Sigmoid colon (tissue), 7 donors: Measurements from ENCODE around the gene CRTAC1. TPM values are rescaled to one million over a fixed set of nuclear protein-coding genes. Genes with fewer than 3 reads are reported as not detected.

Source experiments
- DNase-seq: peaks from one replicate; pipeline ENCODE4 v3.0.0-alpha.2; 2019
- H3K27ac ChIP-seq, 4 donors: fragments of 200-600 bp; sonication (generic); one replicate each; pipeline ENCODE4 v1.5.1; 2016 to 2019; ENCODE audit warnings: mild to moderate bottlenecking in 1 of 4
- H3K27me3 ChIP-seq, 3 donors: fragments of 200-600 bp; sonication (generic); one replicate each; pipeline ENCODE4 v1.5.1; 2019; ENCODE audit warnings: mild to moderate bottlenecking in 1 of 3
- H3K36me3 ChIP-seq, 4 donors: fragments of 200-600 bp; sonication (generic); one replicate each; pipeline ENCODE4 v1.5.1; 2016 to 2019
- H3K4me1 ChIP-seq, 4 donors: fragments of 200-600 bp; sonication (generic); one replicate each; pipeline ENCODE4 v1.5.1; 2017 to 2019
- H3K4me3 ChIP-seq, 4 donors: fragments of 200-600 bp; sonication (generic); one replicate each; pipeline ENCODE4 v1.5.1; 2017 to 2019; ENCODE audit warnings: mild to moderate bottlenecking in 2 of 4, moderate library complexity in 1 of 4
- H3K9me3 ChIP-seq, 4 donors: fragments of 200-600 bp in 3 of 4; sonication (generic) in 3 of 4; one replicate each; pipeline versions ENCODE4 v1.5.1 to v1.6.1; 2013 to 2019
- EP300 ChIP-seq, 4 donors: sonication (generic); formaldehyde crosslinking; IDR thresholded peaks; one replicate each; pipeline ENCODE4 v1.6.1; 2017; ENCODE audit warnings: antibody characterized with exemption in 4 of 4
- POLR2A ChIP-seq, 2 donors: fragments of 450-650 bp; IDR thresholded peaks; one replicate each; pipeline ENCODE4 v1.6.1; 2016; ENCODE audit warnings: antibody characterized with exemption in 2 of 2, mild to moderate bottlenecking in 2 of 2, moderate library complexity in 2 of 2
- POLR2AphosphoS5 ChIP-seq, 4 donors: sonication (generic); formaldehyde crosslinking; IDR thresholded peaks; one replicate each; pipeline ENCODE4 v1.6.1; 2017; ENCODE audit warnings: antibody characterized with exemption in 4 of 4
- WGBS, 2 donors: extraction: QIAGEN DNeasy Blood & Tissue Kit; methylation state at CpG; one replicate each; pipeline ENCODE4 v1.1.7; 2013; 5-methylcytosine and 5-hydroxymethylcytosine counted together
- intact Hi-C: fragments of 100-400 bp; cut with DNase I; formaldehyde crosslinking; loops from one replicate; pipeline ENCODE4 v1.15.1; 2023
- polyA plus RNA-seq, 3 donors: library from polyadenylated mRNA; stranded (reverse); fragments of 200-250 nt; gene quantifications; one replicate each; pipeline ENCODE4 v1.2.3, GENCODE V29; 2013
- total RNA-seq, 4 donors: library from RNA; depleted of rRNA; stranded (reverse); fragments of >200 nt; gene quantifications; one replicate each; pipeline ENCODE4 v1.1.0, GENCODE V29; 2016
- TF ChIP-seq, protein P1 (sequence below), 4 experiments: fragments of 450-650 bp in 3 of 4; fragments of 200-600 bp in 1 of 4; IDR thresholded peaks; one replicate each; pipeline ENCODE4 v1.5.1; 2016 to 2019; ENCODE audit warnings: antibody characterized with exemption in 4 of 4, mild to moderate bottlenecking in 3 of 4, moderate library complexity in 2 of 4
- donor health status: healthy with polysubstance abuse.
- donor health status: Bipolar disorder and iron deficiency.
- donor health status: healthy.

The CRTAC1 gene
- total and polyA plus RNA-seq, 7 donors, result 1.2 to 6.4 (median 2.6) TPM; not detected in 1

- DNase-seq, result no peak
- H3K4me3 ChIP-seq, result no peak overlapping the region
- H3K27ac ChIP-seq, result no peak overlapping the region
- H3K4me1 ChIP-seq, result peaks cover 0 to 7% (median 7%) of the 10 kb centered on the region in 4 donors
- peaks cover 3 to 57% (median 5%) of the 10 kb centered on the region in 3 donors for H3K27me3 ChIP-seq
- TF ChIP-seq EP300 (IDR thresholded peaks at IDR 0.05), result no peak
- TF ChIP-seq POLR2AphosphoS5 (IDR thresholded peaks at IDR 0.05), result no peak
- TF ChIP-seq, protein P1, sequence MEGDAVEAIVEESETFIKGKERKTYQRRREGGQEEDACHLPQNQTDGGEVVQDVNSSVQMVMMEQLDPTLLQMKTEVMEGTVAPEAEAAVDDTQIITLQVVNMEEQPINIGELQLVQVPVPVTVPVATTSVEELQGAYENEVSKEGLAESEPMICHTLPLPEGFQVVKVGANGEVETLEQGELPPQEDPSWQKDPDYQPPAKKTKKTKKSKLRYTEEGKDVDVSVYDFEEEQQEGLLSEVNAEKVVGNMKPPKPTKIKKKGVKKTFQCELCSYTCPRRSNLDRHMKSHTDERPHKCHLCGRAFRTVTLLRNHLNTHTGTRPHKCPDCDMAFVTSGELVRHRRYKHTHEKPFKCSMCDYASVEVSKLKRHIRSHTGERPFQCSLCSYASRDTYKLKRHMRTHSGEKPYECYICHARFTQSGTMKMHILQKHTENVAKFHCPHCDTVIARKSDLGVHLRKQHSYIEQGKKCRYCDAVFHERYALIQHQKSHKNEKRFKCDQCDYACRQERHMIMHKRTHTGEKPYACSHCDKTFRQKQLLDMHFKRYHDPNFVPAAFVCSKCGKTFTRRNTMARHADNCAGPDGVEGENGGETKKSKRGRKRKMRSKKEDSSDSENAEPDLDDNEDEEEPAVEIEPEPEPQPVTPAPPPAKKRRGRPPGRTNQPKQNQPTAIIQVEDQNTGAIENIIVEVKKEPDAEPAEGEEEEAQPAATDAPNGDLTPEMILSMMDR (IDR thresholded peaks at IDR 0.05), result no peak
- TF ChIP-seq POLR2A (IDR thresholded peaks at IDR 0.05), result no peak
- intact Hi-C loops, result no loop called here
- 92 to 96% methylated on average over 10 of the region's 10 CpGs for WGBS, 2 donors
- H3K36me3 ChIP-seq, result no peaks in the 10 kb centered on the region
- no peaks in the 10 kb centered on the region for H3K9me3 ChIP-seq
These were observed 163.7 kb downstream of the CRTAC1 start for GRCh38 chr10:97866524-97867219.

DNA sequence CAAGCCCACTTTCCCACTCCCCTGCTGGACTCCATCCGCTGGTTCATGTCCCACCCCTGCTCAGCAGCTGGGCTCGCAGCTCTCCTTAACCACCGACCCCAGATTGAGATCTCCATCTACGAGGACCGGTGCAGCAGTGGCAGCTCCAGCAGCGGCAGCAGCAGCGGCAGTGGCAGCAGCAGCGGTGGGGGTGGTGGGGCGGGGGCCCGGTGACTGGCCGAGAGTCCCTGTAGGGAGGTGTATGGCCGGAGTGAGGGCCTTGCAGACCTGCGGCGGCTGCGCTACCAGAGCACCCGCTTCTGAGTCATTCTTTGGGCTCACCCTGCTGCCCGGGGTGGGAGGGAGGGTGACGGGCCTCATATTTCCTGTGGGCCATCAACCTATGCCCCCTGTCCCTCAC is 164.9 kb downstream of the CRTAC1 start:
- no peak for TF ChIP-seq EP300 (IDR thresholded peaks at IDR 0.05)
- TF ChIP-seq POLR2A (IDR thresholded peaks at IDR 0.05), result no peak
- TF ChIP-seq, protein P1 (IDR thresholded peaks at IDR 0.05), result no peak
- no peak for TF ChIP-seq POLR2AphosphoS5 (IDR thresholded peaks at IDR 0.05)
- peaks cover 3 to 65% (median 5%) of the 10 kb centered on the region in 3 donors for H3K27me3 ChIP-seq
- WGBS, 2 donors, result 77 to 87% methylated on average over 18 of the region's 18 CpGs
- no peaks in the 10 kb centered on the region for H3K9me3 ChIP-seq
- no peak overlapping the region for H3K27ac ChIP-seq
- intact Hi-C loops, result no loop called here
- no peaks in the 10 kb centered on the region for H3K36me3 ChIP-seq
- H3K4me3 ChIP-seq, result no peak overlapping the region
- no peak for DNase-seq
- peaks cover 0 to 7% (median 7%) of the 10 kb centered on the region in 4 donors for H3K4me1 ChIP-seq

DNA sequence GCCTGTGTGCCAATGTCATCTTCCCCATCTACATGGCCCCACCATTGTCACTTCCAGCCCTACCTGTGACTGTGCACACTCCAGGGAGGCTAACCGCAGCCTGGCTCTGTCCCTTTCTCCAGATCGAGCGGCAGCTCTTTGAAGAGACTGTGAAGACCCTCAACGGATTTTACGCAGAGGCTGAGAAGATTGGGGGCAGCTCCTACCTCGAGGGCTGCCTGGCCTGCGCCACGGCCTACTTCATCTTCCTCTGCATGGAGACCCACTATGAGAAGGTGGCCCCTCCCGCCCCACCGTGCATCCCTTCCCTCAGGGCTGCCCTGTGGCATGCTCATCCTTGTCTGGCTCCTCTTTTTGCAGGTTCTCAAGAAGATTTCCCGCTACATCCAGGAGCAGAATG is 166.6 kb downstream of the CRTAC1 start:
- Histone ChIP-seq H3K9me3 (no peaks in the 10 kb centered on the region), H3K36me3 (no peaks in the 10 kb centered on the region), H3K4me3 (no peak overlapping the region), H3K27ac (no peak overlapping the region), H3K27me3 (peaks cover 3 to 56% (median 5%) of the 10 kb centered on the region in 3 donors), H3K4me1 (peaks cover 0 to 2% (median under 1%) of the 10 kb centered on the region in 4 donors)
- DNase-seq, result no peak
- TF ChIP-seq POLR2AphosphoS5 (IDR thresholded peaks at IDR 0.05) (no peak), EP300 (IDR thresholded peaks at IDR 0.05) (no peak), POLR2A (IDR thresholded peaks at IDR 0.05) (no peak)
- TF ChIP-seq, protein P1 (IDR thresholded peaks at IDR 0.05), result no peak
- 90 to 91% methylated on average over 11 of the region's 11 CpGs for whole genome bisulfite sequencing, 2 donors
- intact Hi-C loops, result no loop called here

DNA sequence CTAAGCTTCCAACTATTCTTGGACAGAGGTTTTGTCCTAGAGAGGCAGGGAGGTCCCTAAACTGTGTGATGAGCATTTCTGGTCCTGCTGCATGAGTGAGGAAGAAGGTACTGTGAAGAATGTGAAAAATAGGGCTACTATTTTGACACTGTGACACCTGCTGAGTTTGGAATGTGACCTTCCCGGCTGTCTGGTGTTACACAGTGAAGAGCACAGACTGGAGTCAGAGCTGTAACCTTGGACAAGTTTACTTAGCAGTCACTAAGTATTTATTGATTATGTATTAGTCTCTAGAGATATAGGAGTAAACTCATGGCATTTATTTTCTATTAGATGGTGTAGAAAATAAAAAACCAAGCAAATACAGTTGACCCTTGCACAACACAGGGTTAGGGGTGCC is 168.5 kb downstream of the CRTAC1 start:
- Histone ChIP-seq H3K36me3 (no peaks in the 10 kb centered on the region), H3K27ac (no peak overlapping the region), H3K4me3 (no peak overlapping the region), H3K9me3 (no peaks in the 10 kb centered on the region), H3K27me3 (peaks cover 3 to 56% (median 5%) of the 10 kb centered on the region in 3 donors), H3K4me1 (no peaks in the 10 kb centered on the region)
- intact Hi-C loops, result no loop called here
- DNase-seq, result no peak
- WGBS, 2 donors, result 4 to 35% methylated on average over 1 of the region's 1 CpG
- TF ChIP-seq EP300 (IDR thresholded peaks at IDR 0.05), result no peak
- TF ChIP-seq POLR2A (IDR thresholded peaks at IDR 0.05), result no peak
- no peak for TF ChIP-seq POLR2AphosphoS5 (IDR thresholded peaks at IDR 0.05)
- TF ChIP-seq, protein P1 (IDR thresholded peaks at IDR 0.05), result no peak
